Mammary epithelial cell (primary cell): ENCODE measurements around the gene KCNQ1.

Experiments used
- CTCF ChIP-seq, 2 donors: IDR thresholded peaks in 1 of 2; conservative IDR thresholded peaks in 1 of 2; 2 replicates each; pipeline ENCODE4 v1.5.1; 2011 to 2012; ENCODE audit warnings: inconsistent platforms in 2 of 2, low read length in 2 of 2, mild to moderate bottlenecking in 2 of 2, control low read depth in 1 of 2, low read depth in 1 of 2; ENCODE audit not compliant: insufficient read depth in 1 of 2; ENCODE audit errors: extremely low read depth in 1 of 2
- EZH2 ChIP-seq: IDR thresholded peaks from 2 replicates; pipeline ENCODE4 v1.6.1; 2012; ENCODE audit warnings: low read length, inconsistent platforms, borderline replicate concordance

GRCh38 chr11:2725368-2726300, 280.8 kb downstream of the KCNQ1 start:
- TF ChIP-seq CTCF (conservative IDR thresholded peaks at IDR 0.05 in 1 of 2, IDR thresholded peaks at IDR 0.05 in 1 of 2; ENCODE audit: extremely low read depth in 1 of 2, insufficient read depth in 1 of 2, low read depth in 1 of 2, low read length in 2 of 2) (no peak), EZH2 (no peak)
